DOHH2 (cell line): Measurements from ENCODE around the gene GPC5.

ENCODE experiments used
- EZH2phosphoT487 ChIP-seq: fragments of 200-600 bp; sonication (generic); IDR thresholded peaks from 2 replicates; pipeline ENCODE4 v1.6.1; 2017; ENCODE audit warnings: borderline replicate concordance, mild to moderate bottlenecking, antibody characterized with exemption, low read length, moderate library complexity, mixed read lengths
- TF ChIP-seq, protein P1 (sequence below): fragments of 200-600 bp; sonication (generic); IDR thresholded peaks from one replicate; pipeline ENCODE4 v1.5.1; 2014; ENCODE audit warnings: antibody characterized with exemption, mild to moderate bottlenecking, low read depth, low read length; ENCODE audit not compliant: poor library complexity, severe bottlenecking

DNA sequence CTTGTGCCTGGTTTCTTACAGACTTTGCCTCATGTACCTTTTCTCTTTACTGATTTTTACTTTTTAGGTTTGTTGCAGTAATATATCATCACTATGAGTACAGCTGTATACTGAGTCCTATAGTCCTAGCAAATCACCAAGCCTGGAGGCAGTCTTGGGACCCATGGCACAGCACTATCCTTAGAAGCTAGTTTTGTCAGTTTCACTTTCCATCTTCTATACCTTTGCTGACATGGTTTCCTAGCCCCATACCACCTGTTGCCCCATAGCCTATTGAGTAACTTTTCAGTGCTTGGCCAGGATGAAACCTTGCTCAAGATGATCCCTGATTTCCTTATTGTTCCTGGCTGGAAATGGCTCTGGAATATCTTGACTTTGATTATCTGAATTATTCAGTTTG lies 826.4 kb downstream of the GPC5 start:
- TF ChIP-seq, protein P1, sequence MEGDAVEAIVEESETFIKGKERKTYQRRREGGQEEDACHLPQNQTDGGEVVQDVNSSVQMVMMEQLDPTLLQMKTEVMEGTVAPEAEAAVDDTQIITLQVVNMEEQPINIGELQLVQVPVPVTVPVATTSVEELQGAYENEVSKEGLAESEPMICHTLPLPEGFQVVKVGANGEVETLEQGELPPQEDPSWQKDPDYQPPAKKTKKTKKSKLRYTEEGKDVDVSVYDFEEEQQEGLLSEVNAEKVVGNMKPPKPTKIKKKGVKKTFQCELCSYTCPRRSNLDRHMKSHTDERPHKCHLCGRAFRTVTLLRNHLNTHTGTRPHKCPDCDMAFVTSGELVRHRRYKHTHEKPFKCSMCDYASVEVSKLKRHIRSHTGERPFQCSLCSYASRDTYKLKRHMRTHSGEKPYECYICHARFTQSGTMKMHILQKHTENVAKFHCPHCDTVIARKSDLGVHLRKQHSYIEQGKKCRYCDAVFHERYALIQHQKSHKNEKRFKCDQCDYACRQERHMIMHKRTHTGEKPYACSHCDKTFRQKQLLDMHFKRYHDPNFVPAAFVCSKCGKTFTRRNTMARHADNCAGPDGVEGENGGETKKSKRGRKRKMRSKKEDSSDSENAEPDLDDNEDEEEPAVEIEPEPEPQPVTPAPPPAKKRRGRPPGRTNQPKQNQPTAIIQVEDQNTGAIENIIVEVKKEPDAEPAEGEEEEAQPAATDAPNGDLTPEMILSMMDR, result no peak
- no peak for TF ChIP-seq EZH2phosphoT487
